ENCODE measurements around the gene ITGB7.

ITGB7 gene

DNA sequence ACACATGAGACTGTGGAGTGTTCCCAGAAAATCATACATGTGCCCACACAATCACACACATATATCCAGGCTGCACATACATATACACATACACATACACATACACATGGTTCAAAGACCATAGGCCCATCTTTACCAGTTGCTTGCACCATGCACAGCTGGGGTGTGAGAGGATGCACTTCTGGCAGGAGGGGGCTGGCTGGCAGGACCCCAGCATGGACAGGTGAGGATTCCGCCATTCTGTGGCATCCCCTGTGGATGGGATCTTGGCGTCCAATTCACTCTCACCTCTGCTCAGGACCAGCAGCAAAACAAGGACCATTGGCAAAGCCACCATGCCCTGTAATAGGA is 7.0 kb downstream of the ITGB7 start:
- Histone ChIP-seq H3K4me2 (ENCODE audit: low read length) (no peak overlapping the region), H3K4me3 (ENCODE audit: low read length) (no peak overlapping the region), H3K9me3 (replicated peaks; ENCODE audit: low read length) (no peaks in the 10 kb centered on the region), H3K27me3 (ENCODE audit: control insufficient read depth, insufficient read depth, low read length) (no peaks in the 10 kb centered on the region), H3K4me1 (ENCODE audit: control insufficient read depth, insufficient read depth, low read length) (peaks cover 13% of the 10 kb centered on the region), H3K9ac (ENCODE audit: low read depth, low read length) (no peak overlapping the region), H3K36me3 (ENCODE audit: insufficient read depth, low read length) (no peaks in the 10 kb centered on the region)

DNA sequence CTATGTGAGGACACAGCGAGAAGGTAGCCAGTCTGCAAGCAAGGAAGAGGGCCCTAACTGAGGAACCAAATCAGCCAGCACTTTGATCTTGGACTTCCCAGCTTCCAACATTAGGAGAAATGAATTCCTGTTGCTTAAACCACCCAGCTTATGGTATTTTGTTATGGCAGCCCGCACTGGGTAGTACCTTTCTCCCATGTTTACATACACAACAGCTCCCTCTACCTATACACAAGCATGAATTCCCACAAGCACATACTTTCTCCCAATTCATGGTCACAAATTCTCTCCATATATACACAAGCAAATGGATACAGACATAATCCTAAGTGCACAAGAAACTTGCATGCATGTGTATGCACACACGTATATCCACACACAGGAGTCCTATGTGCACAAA is 7.4 kb downstream of the ITGB7 start:
- Histone ChIP-seq H3K36me3 (ENCODE audit: insufficient read depth, low read length) (no peaks in the 10 kb centered on the region), H3K4me1 (ENCODE audit: control insufficient read depth, insufficient read depth, low read length) (peaks cover 13% of the 10 kb centered on the region), H3K9ac (ENCODE audit: low read depth, low read length) (no peak overlapping the region), H3K27me3 (ENCODE audit: control insufficient read depth, insufficient read depth, low read length) (no peaks in the 10 kb centered on the region), H3K9me3 (replicated peaks; ENCODE audit: low read length) (no peaks in the 10 kb centered on the region), H3K4me3 (ENCODE audit: low read length) (no peak overlapping the region), H3K4me2 (ENCODE audit: low read length) (no peak overlapping the region)

GRCh38 chr12:53198486-53199110 is 8.5 kb downstream of the ITGB7 start:
- H3K36me3 ChIP-seq (ENCODE audit: insufficient read depth, low read length): no peaks in the 10 kb centered on the region
- no peak overlapping the region for H3K4me2 ChIP-seq (ENCODE audit: low read length)
- peaks cover 13% of the 10 kb centered on the region for H3K4me1 ChIP-seq (ENCODE audit: control insufficient read depth, insufficient read depth, low read length)
- H3K4me3 ChIP-seq (ENCODE audit: low read length): no peak overlapping the region
- H3K9me3 ChIP-seq (replicated peaks; ENCODE audit: low read length): no peaks in the 10 kb centered on the region
- H3K9ac ChIP-seq (ENCODE audit: low read depth, low read length): no peak overlapping the region
- no peaks in the 10 kb centered on the region for H3K27me3 ChIP-seq (ENCODE audit: control insufficient read depth, insufficient read depth, low read length)

GRCh38 chr12:53197011-53197640 is 9.9 kb downstream of the ITGB7 start:
- no peaks in the 10 kb centered on the region for H3K27me3 ChIP-seq (ENCODE audit: control insufficient read depth, insufficient read depth, low read length)
- peaks cover 13% of the 10 kb centered on the region for H3K4me1 ChIP-seq (ENCODE audit: control insufficient read depth, insufficient read depth, low read length)
- no peaks in the 10 kb centered on the region for H3K9me3 ChIP-seq (replicated peaks; ENCODE audit: low read length)
- H3K9ac ChIP-seq (ENCODE audit: low read depth, low read length): no peak overlapping the region
- H3K4me3 ChIP-seq (ENCODE audit: low read length): peak overlapping the region; percentile 29
- H3K4me2 ChIP-seq (ENCODE audit: low read length): peak overlapping the region; percentile 83
- no peaks in the 10 kb centered on the region for H3K36me3 ChIP-seq (ENCODE audit: insufficient read depth, low read length)

- peaks cover 4% of the 10 kb centered on the region for H3K36me3 ChIP-seq (ENCODE audit: insufficient read depth, low read length)
- H3K4me2 ChIP-seq (ENCODE audit: low read length): no peak overlapping the region
- no peaks in the 10 kb centered on the region for H3K27me3 ChIP-seq (ENCODE audit: control insufficient read depth, insufficient read depth, low read length)
- H3K4me1 ChIP-seq (ENCODE audit: control insufficient read depth, insufficient read depth, low read length): peaks cover 13% of the 10 kb centered on the region
- H3K9me3 ChIP-seq (replicated peaks; ENCODE audit: low read length): no peaks in the 10 kb centered on the region
- no peak overlapping the region for H3K4me3 ChIP-seq (ENCODE audit: low read length)
- no peak overlapping the region for H3K9ac ChIP-seq (ENCODE audit: low read depth, low read length)
These were observed 10.6 kb downstream of the ITGB7 start for GRCh38 chr12:53196486-53196885.

- Histone ChIP-seq H3K27me3 (ENCODE audit: control insufficient read depth, insufficient read depth, low read length) (no peaks in the 10 kb centered on the region), H3K36me3 (ENCODE audit: insufficient read depth, low read length) (peaks cover 8% of the 10 kb centered on the region), H3K9ac (ENCODE audit: low read depth, low read length) (no peak overlapping the region), H3K4me2 (ENCODE audit: low read length) (no peak overlapping the region), H3K4me3 (ENCODE audit: low read length) (no peak overlapping the region), H3K9me3 (replicated peaks; ENCODE audit: low read length) (no peaks in the 10 kb centered on the region), H3K4me1 (ENCODE audit: control insufficient read depth, insufficient read depth, low read length) (peaks cover 13% of the 10 kb centered on the region)
These were observed 11.3 kb downstream of the ITGB7 start for GRCh38 chr12:53195516-53196420.

DNA sequence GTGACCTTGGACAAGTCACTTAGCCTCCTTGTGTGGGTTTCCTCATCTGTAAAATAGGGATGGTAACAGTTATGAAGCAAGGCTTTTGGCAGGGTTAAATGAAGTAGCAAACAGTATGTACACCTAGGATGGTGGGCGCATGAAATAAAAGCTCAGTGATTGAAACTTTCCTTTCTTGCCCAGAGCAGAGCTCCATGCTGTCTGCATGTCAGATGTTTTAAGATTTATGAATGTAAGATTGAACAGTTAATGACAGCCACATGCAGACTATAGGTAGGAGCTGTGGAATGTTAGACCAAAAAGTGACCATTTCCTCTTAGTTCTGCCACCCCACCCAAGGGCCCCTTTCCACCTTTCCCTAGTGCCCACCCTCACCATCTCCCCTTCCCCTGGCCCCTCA is 12.1 kb downstream of the ITGB7 start:
- Histone ChIP-seq H3K36me3 (ENCODE audit: insufficient read depth, low read length) (peaks cover 8% of the 10 kb centered on the region), H3K4me2 (ENCODE audit: low read length) (no peak overlapping the region), H3K4me1 (ENCODE audit: control insufficient read depth, insufficient read depth, low read length) (peaks cover 15% of the 10 kb centered on the region)

DNA sequence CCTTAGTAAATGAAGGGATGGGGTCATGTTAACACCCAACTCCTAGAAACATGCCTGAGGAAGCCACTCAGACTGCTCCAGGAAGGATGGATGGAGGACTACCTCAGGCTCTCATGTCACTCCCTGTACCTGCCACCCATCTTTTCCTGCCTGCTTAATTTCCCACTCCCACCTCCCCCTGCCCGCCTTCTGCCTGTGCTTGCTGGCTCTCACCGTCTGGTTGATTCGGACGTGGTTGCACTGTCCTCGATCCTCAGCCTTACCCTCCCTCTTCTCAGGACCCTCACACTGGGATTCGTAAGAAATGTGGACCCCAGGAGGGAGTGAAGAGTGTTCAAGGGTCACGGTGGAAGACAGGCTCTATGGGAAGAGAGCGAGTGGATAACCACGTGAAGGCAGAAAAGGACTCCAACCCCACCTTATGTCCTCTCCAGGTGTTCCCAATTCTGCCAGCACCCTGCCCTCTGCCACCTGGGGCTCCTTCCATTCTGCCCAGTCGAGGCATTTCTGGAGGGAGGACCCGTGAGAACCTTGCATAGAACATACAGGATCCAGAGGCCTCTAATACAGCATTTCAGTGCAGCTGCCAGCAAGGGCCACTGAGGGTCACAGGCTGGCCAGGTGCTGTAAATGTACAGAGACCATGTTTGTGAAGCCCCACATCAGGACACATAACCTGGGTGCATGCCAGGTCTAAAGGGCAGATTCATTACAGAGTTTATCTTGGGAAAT is 12.9 kb downstream of the ITGB7 start:
- H3K4me3 ChIP-seq (ENCODE audit: low read length): no peak overlapping the region
- H3K27me3 ChIP-seq (ENCODE audit: control insufficient read depth, insufficient read depth, low read length): no peaks in the 10 kb centered on the region
- H3K9me3 ChIP-seq (replicated peaks; ENCODE audit: low read length): no peaks in the 10 kb centered on the region
- H3K36me3 ChIP-seq (ENCODE audit: insufficient read depth, low read length): peaks cover 8% of the 10 kb centered on the region
- no peak overlapping the region for H3K4me2 ChIP-seq (ENCODE audit: low read length)
- peaks cover 16% of the 10 kb centered on the region for H3K4me1 ChIP-seq (ENCODE audit: control insufficient read depth, insufficient read depth, low read length)
- no peak overlapping the region for H3K9ac ChIP-seq (ENCODE audit: low read depth, low read length)

More for the DNA sequence above, 12.1 kb downstream of the ITGB7 start:
- Histone ChIP-seq H3K9me3 (replicated peaks; ENCODE audit: low read length) (no peaks in the 10 kb centered on the region), H3K4me3 (ENCODE audit: low read length) (no peak overlapping the region), H3K27me3 (ENCODE audit: control insufficient read depth, insufficient read depth, low read length) (no peaks in the 10 kb centered on the region), H3K9ac (ENCODE audit: low read depth, low read length) (no peak overlapping the region)

GRCh38 chr12:53193040-53193439 is 14.0 kb downstream of the ITGB7 start:
- H3K4me3 ChIP-seq (ENCODE audit: low read length): no peak overlapping the region
- H3K36me3 ChIP-seq (ENCODE audit: insufficient read depth, low read length): peaks cover 19% of the 10 kb centered on the region
- no peak overlapping the region for H3K4me2 ChIP-seq (ENCODE audit: low read length)
- no peaks in the 10 kb centered on the region for H3K27me3 ChIP-seq (ENCODE audit: control insufficient read depth, insufficient read depth, low read length)
- peaks cover 15% of the 10 kb centered on the region for H3K4me1 ChIP-seq (ENCODE audit: control insufficient read depth, insufficient read depth, low read length)
- H3K9ac ChIP-seq (ENCODE audit: low read depth, low read length): no peak overlapping the region
- no peaks in the 10 kb centered on the region for H3K9me3 ChIP-seq (replicated peaks; ENCODE audit: low read length)

DNA sequence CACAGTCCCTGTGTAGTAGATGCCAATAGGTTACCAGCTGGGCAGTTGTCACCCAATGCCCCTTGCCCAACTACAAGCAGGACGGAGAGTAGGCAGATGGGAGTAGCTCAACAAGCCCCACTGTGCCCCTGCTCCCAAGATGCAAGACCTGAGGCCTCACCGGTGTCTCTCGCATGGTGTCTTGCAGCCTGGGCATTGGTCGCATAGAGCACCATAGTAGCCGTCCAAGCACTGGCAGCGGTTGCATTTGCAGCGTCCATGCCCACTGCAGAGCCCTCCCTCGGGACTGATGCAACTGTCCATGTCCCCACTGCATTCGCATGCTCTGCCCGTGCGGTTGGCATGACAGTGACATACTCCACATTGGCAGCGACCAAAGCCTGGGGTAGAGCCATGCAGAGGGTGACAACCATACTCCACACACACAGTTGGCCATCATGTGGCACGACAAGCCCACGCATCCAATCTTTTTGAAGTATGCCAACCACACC is 14.5 kb downstream of the ITGB7 start:
- Histone ChIP-seq H3K27me3 (ENCODE audit: control insufficient read depth, insufficient read depth, low read length) (no peaks in the 10 kb centered on the region), H3K9ac (ENCODE audit: low read depth, low read length) (no peak overlapping the region), H3K4me3 (ENCODE audit: low read length) (no peak overlapping the region), H3K9me3 (replicated peaks; ENCODE audit: low read length) (no peaks in the 10 kb centered on the region), H3K4me2 (ENCODE audit: low read length) (no peak overlapping the region), H3K36me3 (ENCODE audit: insufficient read depth, low read length) (peaks cover 23% of the 10 kb centered on the region), H3K4me1 (ENCODE audit: control insufficient read depth, insufficient read depth, low read length) (peaks cover 11% of the 10 kb centered on the region)

GRCh38 chr12:53191885-53192530 is 15.0 kb downstream of the ITGB7 start:
- Histone ChIP-seq H3K4me3 (ENCODE audit: low read length) (no peak overlapping the region), H3K9me3 (replicated peaks; ENCODE audit: low read length) (no peaks in the 10 kb centered on the region), H3K36me3 (ENCODE audit: insufficient read depth, low read length) (peaks cover 29% of the 10 kb centered on the region), H3K27me3 (ENCODE audit: control insufficient read depth, insufficient read depth, low read length) (no peaks in the 10 kb centered on the region), H3K9ac (ENCODE audit: low read depth, low read length) (no peak overlapping the region), H3K4me1 (ENCODE audit: control insufficient read depth, insufficient read depth, low read length) (peaks cover 8% of the 10 kb centered on the region), H3K4me2 (ENCODE audit: low read length) (no peak overlapping the region)
